ENCODE measurements around the gene LMOD1. TPM values are rescaled to one million over a fixed set of nuclear protein-coding genes. Genes with fewer than 3 reads are reported as not detected.

Gene LMOD1
- polyA plus RNA-seq, 1 of the 3 experiments (the other 2 are of a cell fraction) = 2.7 TPM

DNA sequence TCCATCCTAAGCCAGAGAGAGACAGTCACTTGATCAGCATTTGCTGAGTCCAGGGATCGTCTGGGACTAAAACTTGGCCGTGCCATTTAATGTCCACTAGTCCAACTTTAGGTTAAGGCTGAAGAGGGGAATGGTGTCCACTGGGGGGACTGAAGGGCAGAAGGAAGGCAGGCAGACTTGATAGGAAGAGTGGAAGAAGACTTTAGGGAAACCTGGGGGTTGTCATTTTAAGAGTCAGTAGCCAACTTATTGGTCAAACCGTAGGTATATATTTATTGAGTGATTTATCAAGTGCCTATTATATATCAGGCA, 1.3 kb upstream of the LMOD1 start:
- 58% methylated on average over 2 of the region's 3 CpGs for WGBS (ENCODE audit: low lambda C conversion rate)

DNA sequence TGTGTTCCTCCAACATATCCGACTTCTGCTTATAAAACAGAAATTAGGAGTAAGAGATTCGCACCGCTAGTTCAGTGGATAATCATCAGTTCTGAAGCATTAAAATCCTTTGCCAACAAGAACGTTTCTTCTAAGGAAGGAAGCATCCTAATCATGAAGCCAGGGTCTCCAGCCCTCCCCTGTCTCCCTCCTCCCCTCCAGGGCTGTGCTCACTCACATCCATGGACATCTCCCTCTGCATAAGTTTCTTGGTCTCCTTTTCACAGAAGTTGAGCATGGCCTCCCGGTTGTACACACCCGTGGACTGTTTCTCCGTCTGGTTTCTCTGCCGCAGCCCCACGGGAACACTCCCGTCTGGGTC, 505 bp downstream of the LMOD1 start:
- Histone ChIP-seq H3K79me2 (ENCODE audit: insufficient read depth) (no peaks in the 10 kb centered on the region), H3K9me3 (no peaks in the 10 kb centered on the region), H3K4me1 (ENCODE audit: control insufficient read depth in 1 of 2, insufficient read depth in 2 of 2, low read depth in 1 of 2, low read length in 1 of 2) (peaks cover 0 to 17% of the 10 kb centered on the region in 2 experiments; a peak in 2 of 4 replicates), H3K27me3 (ENCODE audit: insufficient read depth) (no peaks in the 10 kb centered on the region), H3K36me3 (replicated peaks in 1 of 2; ENCODE audit: control insufficient read depth in 1 of 2, insufficient read depth in 2 of 2, low read length in 1 of 2) (no peaks in the 10 kb centered on the region), H3K27ac (ENCODE audit: low read depth in 2 of 2, low read length in 1 of 2) (no peak overlapping the region), H2AFZ (ENCODE audit: low read depth) (peak overlapping the region; percentile 91), H3K4me3 (ENCODE audit: low read depth in 2 of 2, low read length in 1 of 2) (peak overlapping the region; percentile 52 to 72), H3F3A (replicated peaks; ENCODE audit: insufficient read depth) (peaks cover 4% of the 10 kb centered on the region), H4K20me1 (ENCODE audit: insufficient read depth) (no peaks in the 10 kb centered on the region), H3K9ac (peak overlapping the region; percentile 36; the same call in 1 of the 2 replicates), H3K4me2 (peak overlapping the region; percentile 93), H3K9me2 (no peaks in the 10 kb centered on the region)
- 33% methylated on average over 10 of the region's 10 CpGs for WGBS (ENCODE audit: low lambda C conversion rate)
- ChIA-PET CTCF (interaction anchor here (0.9 to 3.6 kb wide), 11 partner anchors 9 to 117 kb away, joined by 3 to 32 read pairs (median 4); partner anchors contain the start of gene IPO9), POLR2A (interaction anchor here (1.2 kb wide), 2 partner anchors 9 to 44 kb away, joined by 3 to 6 read pairs; partner anchors contain the start of gene TIMM17A)
- no peak for DNase-seq
- TF ChIP-seq RAD21 (IDR thresholded peaks at IDR 0.05; ENCODE audit: low read length) (no peak), GATA2 (CRISPR knock-in tag; IDR thresholded peaks at IDR 0.05) (no peak), NRF1 (IDR thresholded peaks at IDR 0.05; ENCODE audit: low read depth, low read length) (no peak), RCOR1 (IDR thresholded peaks at IDR 0.05; ENCODE audit: low read length) (no peak), FOSL2 (IDR thresholded peaks at IDR 0.05; ENCODE audit: borderline replicate concordance, low read depth) (no peak)
- TF ChIP-seq, protein P1, sequence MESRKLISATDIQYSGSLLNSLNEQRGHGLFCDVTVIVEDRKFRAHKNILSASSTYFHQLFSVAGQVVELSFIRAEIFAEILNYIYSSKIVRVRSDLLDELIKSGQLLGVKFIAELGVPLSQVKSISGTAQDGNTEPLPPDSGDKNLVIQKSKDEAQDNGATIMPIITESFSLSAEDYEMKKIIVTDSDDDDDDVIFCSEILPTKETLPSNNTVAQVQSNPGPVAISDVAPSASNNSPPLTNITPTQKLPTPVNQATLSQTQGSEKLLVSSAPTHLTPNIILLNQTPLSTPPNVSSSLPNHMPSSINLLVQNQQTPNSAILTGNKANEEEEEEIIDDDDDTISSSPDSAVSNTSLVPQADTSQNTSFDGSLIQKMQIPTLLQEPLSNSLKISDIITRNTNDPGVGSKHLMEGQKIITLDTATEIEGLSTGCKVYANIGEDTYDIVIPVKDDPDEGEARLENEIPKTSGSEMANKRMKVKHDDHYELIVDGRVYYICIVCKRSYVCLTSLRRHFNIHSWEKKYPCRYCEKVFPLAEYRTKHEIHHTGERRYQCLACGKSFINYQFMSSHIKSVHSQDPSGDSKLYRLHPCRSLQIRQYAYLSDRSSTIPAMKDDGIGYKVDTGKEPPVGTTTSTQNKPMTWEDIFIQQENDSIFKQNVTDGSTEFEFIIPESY (IDR thresholded peaks at IDR 0.05; ENCODE audit: borderline replicate concordance, low read depth) = no peak
- TF ChIP-seq, protein P2, sequence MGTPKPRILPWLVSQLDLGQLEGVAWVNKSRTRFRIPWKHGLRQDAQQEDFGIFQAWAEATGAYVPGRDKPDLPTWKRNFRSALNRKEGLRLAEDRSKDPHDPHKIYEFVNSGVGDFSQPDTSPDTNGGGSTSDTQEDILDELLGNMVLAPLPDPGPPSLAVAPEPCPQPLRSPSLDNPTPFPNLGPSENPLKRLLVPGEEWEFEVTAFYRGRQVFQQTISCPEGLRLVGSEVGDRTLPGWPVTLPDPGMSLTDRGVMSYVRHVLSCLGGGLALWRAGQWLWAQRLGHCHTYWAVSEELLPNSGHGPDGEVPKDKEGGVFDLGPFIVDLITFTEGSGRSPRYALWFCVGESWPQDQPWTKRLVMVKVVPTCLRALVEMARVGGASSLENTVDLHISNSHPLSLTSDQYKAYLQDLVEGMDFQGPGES (IDR thresholded peaks at IDR 0.05; ENCODE audit: low read depth, low read length) = no peak
- TF ChIP-seq, protein P3, sequence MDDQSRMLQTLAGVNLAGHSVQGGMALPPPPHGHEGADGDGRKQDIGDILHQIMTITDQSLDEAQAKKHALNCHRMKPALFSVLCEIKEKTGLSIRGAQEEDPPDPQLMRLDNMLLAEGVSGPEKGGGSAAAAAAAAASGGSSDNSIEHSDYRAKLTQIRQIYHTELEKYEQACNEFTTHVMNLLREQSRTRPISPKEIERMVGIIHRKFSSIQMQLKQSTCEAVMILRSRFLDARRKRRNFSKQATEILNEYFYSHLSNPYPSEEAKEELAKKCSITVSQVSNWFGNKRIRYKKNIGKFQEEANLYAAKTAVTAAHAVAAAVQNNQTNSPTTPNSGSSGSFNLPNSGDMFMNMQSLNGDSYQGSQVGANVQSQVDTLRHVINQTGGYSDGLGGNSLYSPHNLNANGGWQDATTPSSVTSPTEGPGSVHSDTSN (IDR thresholded peaks at IDR 0.05) = no peak

More for the DNA sequence above, 1.3 kb upstream of the LMOD1 start:
- H4K20me1 ChIP-seq (ENCODE audit: insufficient read depth) = no peaks in the 10 kb centered on the region
- no peak overlapping the region for H3K9ac ChIP-seq
- H3K9me2 ChIP-seq = no peaks in the 10 kb centered on the region
- no peaks in the 10 kb centered on the region for H3K9me3 ChIP-seq
- peaks cover 0 to 17% of the 10 kb centered on the region in 2 experiments; a peak in 2 of 4 replicates for H3K4me1 ChIP-seq (ENCODE audit: control insufficient read depth in 1 of 2, insufficient read depth in 2 of 2, low read depth in 1 of 2, low read length in 1 of 2)
- H3K36me3 ChIP-seq (replicated peaks in 1 of 2; ENCODE audit: control insufficient read depth in 1 of 2, insufficient read depth in 2 of 2, low read length in 1 of 2) = no peaks in the 10 kb centered on the region
- H3K27me3 ChIP-seq (ENCODE audit: insufficient read depth) = no peaks in the 10 kb centered on the region
- peaks cover 4% of the 10 kb centered on the region for H3F3A ChIP-seq (replicated peaks; ENCODE audit: insufficient read depth)
- H3K79me2 ChIP-seq (ENCODE audit: insufficient read depth) = no peaks in the 10 kb centered on the region
- H3K27ac ChIP-seq (ENCODE audit: low read depth in 2 of 2, low read length in 1 of 2) = no peak overlapping the region
- H3K4me2 ChIP-seq = 0 out of 2 replicates have a peak overlapping the region, but pooled peaks have one; percentile 93
- no peak for DNase-seq
- peak overlapping the region; percentile 91; the same call in 1 of the 2 replicates for H2AFZ ChIP-seq (ENCODE audit: low read depth)
- CTCF ChIA-PET = no interaction called here
- H3K4me3 ChIP-seq (ENCODE audit: low read depth in 2 of 2, low read length in 1 of 2) = no peak overlapping the region
- POLR2A ChIA-PET = no interaction called here
- TF ChIP-seq, protein P4, sequence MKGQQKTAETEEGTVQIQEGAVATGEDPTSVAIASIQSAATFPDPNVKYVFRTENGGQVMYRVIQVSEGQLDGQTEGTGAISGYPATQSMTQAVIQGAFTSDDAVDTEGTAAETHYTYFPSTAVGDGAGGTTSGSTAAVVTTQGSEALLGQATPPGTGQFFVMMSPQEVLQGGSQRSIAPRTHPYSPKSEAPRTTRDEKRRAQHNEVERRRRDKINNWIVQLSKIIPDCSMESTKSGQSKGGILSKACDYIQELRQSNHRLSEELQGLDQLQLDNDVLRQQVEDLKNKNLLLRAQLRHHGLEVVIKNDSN (IDR thresholded peaks at IDR 0.05; ENCODE audit: borderline replicate concordance, low read depth) = no peak
- TF ChIP-seq, protein P5, sequence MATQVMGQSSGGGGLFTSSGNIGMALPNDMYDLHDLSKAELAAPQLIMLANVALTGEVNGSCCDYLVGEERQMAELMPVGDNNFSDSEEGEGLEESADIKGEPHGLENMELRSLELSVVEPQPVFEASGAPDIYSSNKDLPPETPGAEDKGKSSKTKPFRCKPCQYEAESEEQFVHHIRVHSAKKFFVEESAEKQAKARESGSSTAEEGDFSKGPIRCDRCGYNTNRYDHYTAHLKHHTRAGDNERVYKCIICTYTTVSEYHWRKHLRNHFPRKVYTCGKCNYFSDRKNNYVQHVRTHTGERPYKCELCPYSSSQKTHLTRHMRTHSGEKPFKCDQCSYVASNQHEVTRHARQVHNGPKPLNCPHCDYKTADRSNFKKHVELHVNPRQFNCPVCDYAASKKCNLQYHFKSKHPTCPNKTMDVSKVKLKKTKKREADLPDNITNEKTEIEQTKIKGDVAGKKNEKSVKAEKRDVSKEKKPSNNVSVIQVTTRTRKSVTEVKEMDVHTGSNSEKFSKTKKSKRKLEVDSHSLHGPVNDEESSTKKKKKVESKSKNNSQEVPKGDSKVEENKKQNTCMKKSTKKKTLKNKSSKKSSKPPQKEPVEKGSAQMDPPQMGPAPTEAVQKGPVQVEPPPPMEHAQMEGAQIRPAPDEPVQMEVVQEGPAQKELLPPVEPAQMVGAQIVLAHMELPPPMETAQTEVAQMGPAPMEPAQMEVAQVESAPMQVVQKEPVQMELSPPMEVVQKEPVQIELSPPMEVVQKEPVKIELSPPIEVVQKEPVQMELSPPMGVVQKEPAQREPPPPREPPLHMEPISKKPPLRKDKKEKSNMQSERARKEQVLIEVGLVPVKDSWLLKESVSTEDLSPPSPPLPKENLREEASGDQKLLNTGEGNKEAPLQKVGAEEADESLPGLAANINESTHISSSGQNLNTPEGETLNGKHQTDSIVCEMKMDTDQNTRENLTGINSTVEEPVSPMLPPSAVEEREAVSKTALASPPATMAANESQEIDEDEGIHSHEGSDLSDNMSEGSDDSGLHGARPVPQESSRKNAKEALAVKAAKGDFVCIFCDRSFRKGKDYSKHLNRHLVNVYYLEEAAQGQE (IDR thresholded peaks at IDR 0.05; ENCODE audit: low read depth, low read length) = no peak
- TF ChIP-seq, protein P6, sequence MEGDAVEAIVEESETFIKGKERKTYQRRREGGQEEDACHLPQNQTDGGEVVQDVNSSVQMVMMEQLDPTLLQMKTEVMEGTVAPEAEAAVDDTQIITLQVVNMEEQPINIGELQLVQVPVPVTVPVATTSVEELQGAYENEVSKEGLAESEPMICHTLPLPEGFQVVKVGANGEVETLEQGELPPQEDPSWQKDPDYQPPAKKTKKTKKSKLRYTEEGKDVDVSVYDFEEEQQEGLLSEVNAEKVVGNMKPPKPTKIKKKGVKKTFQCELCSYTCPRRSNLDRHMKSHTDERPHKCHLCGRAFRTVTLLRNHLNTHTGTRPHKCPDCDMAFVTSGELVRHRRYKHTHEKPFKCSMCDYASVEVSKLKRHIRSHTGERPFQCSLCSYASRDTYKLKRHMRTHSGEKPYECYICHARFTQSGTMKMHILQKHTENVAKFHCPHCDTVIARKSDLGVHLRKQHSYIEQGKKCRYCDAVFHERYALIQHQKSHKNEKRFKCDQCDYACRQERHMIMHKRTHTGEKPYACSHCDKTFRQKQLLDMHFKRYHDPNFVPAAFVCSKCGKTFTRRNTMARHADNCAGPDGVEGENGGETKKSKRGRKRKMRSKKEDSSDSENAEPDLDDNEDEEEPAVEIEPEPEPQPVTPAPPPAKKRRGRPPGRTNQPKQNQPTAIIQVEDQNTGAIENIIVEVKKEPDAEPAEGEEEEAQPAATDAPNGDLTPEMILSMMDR (IDR thresholded peaks at IDR 0.05) = peak; percentile 21; the same call in 1 of the 2 replicates
- TF ChIP-seq NRF1 (IDR thresholded peaks at IDR 0.05; ENCODE audit: low read depth, low read length) = no peak
